Measurements from ENCODE around the gene TLR9.

Gene TLR9

DNA sequence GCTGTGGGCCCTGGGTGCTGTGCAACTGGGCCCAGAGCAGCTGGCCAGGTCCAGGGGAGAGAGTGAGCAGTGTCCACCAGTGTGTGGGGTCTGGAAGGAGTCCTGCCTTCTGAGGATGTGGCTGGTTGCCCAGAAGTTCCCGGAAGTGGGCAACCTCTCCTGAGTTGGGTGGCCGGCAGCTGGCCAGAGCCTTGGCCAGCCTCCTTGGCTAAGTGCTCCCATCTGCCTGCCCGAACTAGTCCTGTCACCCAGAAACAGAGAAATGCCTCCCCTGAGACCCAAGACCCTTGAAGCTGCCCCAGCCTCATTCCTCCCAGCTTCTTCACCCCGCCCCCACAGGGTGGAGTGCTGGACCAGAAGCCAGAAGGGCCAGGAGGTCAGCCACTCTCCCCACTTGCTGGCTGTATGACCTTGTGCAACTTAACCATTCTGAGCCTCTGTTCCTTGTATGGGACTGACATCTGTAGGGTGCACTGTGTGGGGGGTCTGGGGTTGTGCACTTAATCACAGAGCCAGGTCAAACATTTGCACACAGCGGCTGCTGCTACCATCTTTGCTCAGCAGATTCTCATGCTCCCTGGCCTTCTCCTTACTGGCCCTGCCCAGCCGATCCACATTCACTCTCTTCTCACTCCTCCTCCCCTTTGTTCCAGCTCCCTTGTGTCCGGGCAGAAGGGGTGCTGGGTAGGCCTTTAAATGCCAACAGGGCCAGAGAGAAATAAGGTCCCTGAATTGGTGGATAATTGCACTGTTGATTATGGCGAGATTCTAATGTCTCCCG lies 35.0 kb downstream of the TLR9 start:
- no peak overlapping the region for H3K4me3 ChIP-seq (ENCODE audit: low read length)
- no peak for TF ChIP-seq CTCF (conservative IDR thresholded peaks at IDR 0.05; ENCODE audit: low read depth, low read length)
- no peak for DNase-seq (ENCODE audit: low read depth)

DNA sequence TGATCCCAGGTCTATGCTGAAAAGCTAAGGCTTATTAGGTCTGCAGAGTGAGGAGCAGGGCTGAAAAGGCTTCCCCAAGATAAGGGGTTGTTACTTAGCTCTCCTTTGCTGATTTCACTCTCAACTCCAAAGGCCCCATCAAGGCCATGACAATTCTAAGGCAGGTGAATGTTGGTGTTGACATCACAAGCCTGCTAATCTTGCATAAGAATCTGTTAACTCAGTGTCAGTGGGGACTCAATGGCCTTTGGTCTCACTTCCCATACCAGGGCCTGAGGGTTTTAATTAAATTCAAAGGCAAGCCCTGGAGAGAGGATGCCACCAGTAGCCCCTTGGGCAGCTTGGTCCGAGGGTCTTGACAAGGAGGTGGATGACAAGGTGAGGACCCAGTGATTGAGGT lies 36.9 kb downstream of the TLR9 start:
- H3K4me3 ChIP-seq (ENCODE audit: low read length): no peak overlapping the region
- no peak for DNase-seq (ENCODE audit: low read depth)
- no peak for TF ChIP-seq CTCF (conservative IDR thresholded peaks at IDR 0.05; ENCODE audit: low read depth, low read length)

DNA sequence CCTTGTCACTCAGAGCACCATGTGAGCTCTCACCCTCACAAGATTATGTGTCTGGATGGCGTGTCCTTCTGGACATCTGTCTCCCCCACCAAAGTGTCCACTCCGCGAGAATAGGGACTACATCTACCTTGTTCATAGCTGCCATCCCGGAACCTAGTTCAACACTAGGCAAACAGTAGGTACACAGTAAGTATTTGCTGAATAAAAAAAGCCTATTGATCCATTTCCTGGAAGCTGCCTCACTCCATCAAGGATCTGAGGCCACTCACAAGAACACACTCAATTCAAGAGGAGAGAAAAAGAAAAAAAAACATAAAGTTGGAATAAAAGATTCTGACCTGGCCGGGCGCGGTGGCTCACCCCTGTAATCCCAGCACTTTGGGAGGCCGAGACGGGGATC lies 38.7 kb downstream of the TLR9 start:
- no peak for DNase-seq (ENCODE audit: low read depth)
- TF ChIP-seq CTCF (conservative IDR thresholded peaks at IDR 0.05; ENCODE audit: low read depth, low read length): no peak
- no peak overlapping the region for H3K4me3 ChIP-seq (ENCODE audit: low read length)

- TF ChIP-seq CTCF (conservative IDR thresholded peaks at IDR 0.05; ENCODE audit: low read depth, low read length): no peak
- H3K4me3 ChIP-seq (ENCODE audit: low read length): no peak overlapping the region
- no peak for DNase-seq (ENCODE audit: low read depth)
These were observed 39.6 kb downstream of the TLR9 start for GRCh38 chr3:52185837-52186236.

DNA sequence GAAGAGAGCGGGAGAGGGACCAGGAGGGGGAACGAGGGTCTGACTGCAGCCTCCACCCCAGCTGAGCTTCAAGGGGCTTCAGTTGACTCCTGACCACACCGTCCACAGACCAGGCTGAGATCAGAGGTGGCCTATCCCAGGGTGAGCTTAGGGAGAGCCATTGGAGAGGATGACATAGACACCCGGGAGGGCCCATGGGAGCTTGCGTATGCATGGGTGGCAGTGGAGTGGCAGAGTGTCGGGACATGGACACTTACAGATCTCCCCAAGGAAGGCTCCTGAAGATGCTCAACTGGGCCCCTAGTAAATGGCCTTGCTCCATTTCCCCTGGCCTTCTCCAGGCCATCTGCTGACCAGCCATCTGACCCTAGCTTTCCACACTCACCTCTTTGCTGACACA lies 40.1 kb downstream of the TLR9 start:
- no peak for DNase-seq (ENCODE audit: low read depth)
- no peak for TF ChIP-seq CTCF (conservative IDR thresholded peaks at IDR 0.05; ENCODE audit: low read depth, low read length)
- H3K4me3 ChIP-seq (ENCODE audit: low read length): no peak overlapping the region

DNA sequence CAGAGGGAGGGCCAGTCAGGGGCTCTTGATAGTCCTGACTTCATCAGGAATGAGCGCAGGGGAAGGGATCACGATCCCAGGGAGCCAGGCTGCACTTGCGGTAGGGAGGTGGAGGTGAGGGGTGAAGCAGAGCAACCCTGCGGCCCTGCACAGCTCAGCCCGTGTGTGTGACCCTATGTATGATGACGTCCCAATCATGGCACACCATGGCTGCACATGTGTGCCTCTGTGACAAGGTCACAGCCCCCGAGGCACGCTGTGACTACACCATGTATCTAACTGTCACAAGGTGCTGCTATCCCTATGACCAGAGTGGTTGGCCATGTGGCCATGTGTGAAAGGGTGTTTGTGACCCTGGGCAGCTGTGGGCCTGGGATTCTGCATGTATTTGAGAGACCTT lies 40.8 kb downstream of the TLR9 start:
- no peak for TF ChIP-seq CTCF (conservative IDR thresholded peaks at IDR 0.05; ENCODE audit: low read depth, low read length)
- H3K4me3 ChIP-seq (ENCODE audit: low read length): no peak overlapping the region
- no peak for DNase-seq (ENCODE audit: low read depth)

DNA sequence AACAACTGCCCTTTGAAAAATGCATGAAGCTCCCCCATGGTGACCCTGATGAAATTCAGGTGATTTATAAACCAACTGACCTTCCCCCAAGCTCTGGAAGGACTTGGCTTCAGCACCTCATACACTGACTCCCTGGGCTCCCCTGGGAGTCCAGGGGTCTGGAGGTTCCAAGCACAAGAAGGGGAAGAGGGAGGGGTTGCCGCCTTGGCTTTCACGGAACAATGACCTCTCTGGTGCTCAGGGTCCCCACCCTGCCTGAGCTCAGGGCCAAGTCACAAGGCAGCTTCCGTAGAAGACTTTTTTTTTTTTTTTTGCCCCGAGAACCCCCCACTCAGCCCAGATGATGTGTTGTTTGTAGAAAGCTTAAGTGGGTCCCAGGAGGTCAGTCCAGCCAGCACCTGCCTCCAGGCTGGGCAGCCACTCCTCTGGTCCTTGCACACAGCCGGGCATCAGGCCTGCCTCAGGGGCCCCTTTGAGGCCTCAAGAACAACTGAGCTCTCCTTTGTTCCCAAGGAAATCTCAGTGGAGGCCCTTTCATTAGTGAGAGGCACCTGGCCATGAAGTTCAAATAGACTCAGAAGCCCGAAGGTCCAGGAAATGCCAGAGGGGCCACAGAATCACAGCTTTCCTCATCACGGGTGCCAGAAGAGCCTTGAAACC lies 41.5 kb downstream of the TLR9 start:
- TF ChIP-seq CTCF (conservative IDR thresholded peaks at IDR 0.05; ENCODE audit: low read depth, low read length): no peak
- H3K4me3 ChIP-seq (ENCODE audit: low read length): no peak overlapping the region
- DNase-seq (ENCODE audit: low read depth): no peak
